ENCODE results near the gene CD84. TPM values are rescaled to one million over a fixed set of nuclear protein-coding genes. Genes with fewer than 3 reads are reported as not detected.
"Not testable (repeated sequence)": the region's sequence is repeated elsewhere in the genome, so short reads cannot be mapped to it uniquely, and the experiment has no call there.

Gene CD84
- total RNA-seq, 3 donors from 2014 or later = 3.8 to 7.3 (median 6.6) TPM

GRCh38 chr1:160520582-160520981 is 58.7 kb downstream of the CD84 start:
- Histone ChIP-seq H3K36me3 (ENCODE audit: low read depth) (no peaks in the 10 kb centered on the region), H3K4me1 (ENCODE audit: low read depth) (no peaks in the 10 kb centered on the region), H3K4me3 (no peak overlapping the region), H3K9me3 (no peaks in the 10 kb centered on the region)
- TF ChIP-seq CTCF (IDR thresholded peaks at IDR 0.05) = no peak
- intact Hi-C loops (cut with DNase I, micrococcal nuclease) = no loop called here
- ATAC-seq = no peak
- no peak for DNase-seq

- H3K4me3 ChIP-seq = no peak overlapping the region
- ATAC-seq = peak; percentile 72
These were observed 59.5 kb downstream of the CD84 start for GRCh38 chr1:160519642-160520435.

GRCh38 chr1:160517519-160517918 is 61.8 kb downstream of the CD84 start:
- H3K36me3 ChIP-seq (ENCODE audit: low read depth); H3K4me3 ChIP-seq; H3K4me1 ChIP-seq (ENCODE audit: low read depth); intact Hi-C loops (cut with DNase I, micrococcal nuclease); DNase-seq; ATAC-seq; H3K9me3 ChIP-seq: not testable (repeated sequence)

More at GRCh38 chr1:160519642-160520435, 59.5 kb downstream of the CD84 start:
- DNase-seq = no peak
- H3K9me3 ChIP-seq = no peaks in the 10 kb centered on the region
- TF ChIP-seq CTCF (IDR thresholded peaks at IDR 0.05) = no peak
- no peaks in the 10 kb centered on the region for H3K4me1 ChIP-seq (ENCODE audit: low read depth)
- intact Hi-C loops (cut with DNase I, micrococcal nuclease) = no loop called here
- H3K36me3 ChIP-seq (ENCODE audit: low read depth) = no peaks in the 10 kb centered on the region

GRCh38 chr1:160515908-160516307 is 63.4 kb downstream of the CD84 start:
- intact Hi-C loops (cut with DNase I, micrococcal nuclease); H3K4me1 ChIP-seq (ENCODE audit: low read depth); ATAC-seq; H3K36me3 ChIP-seq (ENCODE audit: low read depth); DNase-seq; H3K9me3 ChIP-seq; H3K4me3 ChIP-seq: not testable (repeated sequence)

- Histone ChIP-seq H3K4me1 (ENCODE audit: low read depth) (no peaks in the 10 kb centered on the region), H3K4me3 (no peak overlapping the region), H3K36me3 (ENCODE audit: low read depth) (no peaks in the 10 kb centered on the region), H3K9me3 (peaks cover 16% of the 10 kb centered on the region)
- DNase-seq (no peak), ATAC-seq (no peak)
- TF ChIP-seq CTCF (IDR thresholded peaks at IDR 0.05) = no peak
- intact Hi-C loops (cut with DNase I, micrococcal nuclease) = no loop called here
These were observed 74.6 kb downstream of the CD84 start for GRCh38 chr1:160504651-160505050.

GRCh38 chr1:160503087-160503486 is 76.2 kb downstream of the CD84 start:
- no peak for ATAC-seq
- TF ChIP-seq CTCF (IDR thresholded peaks at IDR 0.05) = no peak
- DNase-seq = no peak
- Histone ChIP-seq H3K4me1 (ENCODE audit: low read depth) (no peaks in the 10 kb centered on the region), H3K9me3 (peaks cover 12% of the 10 kb centered on the region), H3K36me3 (ENCODE audit: low read depth) (no peaks in the 10 kb centered on the region), H3K4me3 (no peak overlapping the region)
- intact Hi-C loops (cut with DNase I, micrococcal nuclease) = no loop called here

Measured in mucosa of descending colon (tissue), 3 donors.